Panc1 (cell line): ENCODE results near the gene ARHGAP6. TPM values are rescaled to one million over a fixed set of nuclear protein-coding genes. Genes with fewer than 3 reads are reported as not detected.
A peak's percentile ranks its signal among the peaks of the same experiment; 100 is the strongest.

Experiments
- ATAC-seq: fragments of 200-7000 bp; cut with Tn5 transposase; 2 replicates; pipeline ENCODE4 v1.9.1; 2020; ENCODE audit warnings: mild to moderate bottlenecking, moderate library complexity
- BruUV-seq: library from RNA; stranded (reverse); fragments of 400-500 nt; replicated peaks from 2 replicates; lab custom pipeline; 2021; lab: Mats Ljungman, UMichigan
- CTCF ChIA-PET: fragments of 300-600 bp; sonication (Branson Sonifier 250); formaldehyde crosslinking; loops from one replicate; lab custom pipeline; 2022; ENCODE audit warnings: antibody characterized with exemption; lab: Charles Lee
- POLR2A ChIA-PET: fragments of 300-600 bp; sonication (Branson Sonifier 250); formaldehyde crosslinking; loops from one replicate; lab custom pipeline; 2022; ENCODE audit warnings: antibody characterized with exemption; lab: Charles Lee
- DNase-seq: peaks from one replicate; pipeline ENCODE4 v3.0.0-alpha.2; 2010; ENCODE audit warnings: low read depth, low spot score
- H3K27ac ChIP-seq: 2 replicates; pipeline ENCODE4 v1.5.1; 2011; ENCODE audit warnings: mild to moderate bottlenecking, low read length, inconsistent platforms
- H3K27me3 ChIP-seq: fragments of 200-500 bp; sonication (Bioruptor generic); 2 replicates; pipeline ENCODE4 v1.6.0; 2014; ENCODE audit warnings: low read length, inconsistent platforms; ENCODE audit not compliant: control insufficient read depth, insufficient read depth
- H3K36me3 ChIP-seq: fragments of 200-500 bp; sonication (Bioruptor generic); 2 replicates; pipeline ENCODE4 v1.5.1; 2014; ENCODE audit warnings: inconsistent platforms, mild to moderate bottlenecking, low read length, moderate library complexity; ENCODE audit not compliant: control insufficient read depth, insufficient read depth
- H3K4me1 ChIP-seq: 2 replicates; pipeline ENCODE4 v1.5.1; 2011; ENCODE audit warnings: inconsistent platforms, mild to moderate bottlenecking, low read length, moderate library complexity; ENCODE audit not compliant: control insufficient read depth, insufficient read depth
- H3K4me3 ChIP-seq, 2 experiments: 2 replicates each; pipeline ENCODE4 v1.5.1; 2011 to 2012; ENCODE audit warnings: low read depth in 2 of 2, low read length in 2 of 2, mild to moderate bottlenecking in 2 of 2, inconsistent platforms in 1 of 2, moderate library complexity in 1 of 2
- H3K9me3 ChIP-seq: fragments of 200-500 bp; sonication (Bioruptor generic); 2 replicates; pipeline ENCODE4 v1.5.1; 2014; ENCODE audit warnings: low read depth, mild to moderate bottlenecking, inconsistent platforms, low read length, moderate library complexity; ENCODE audit not compliant: control insufficient read depth, insufficient read depth
- CTCF ChIP-seq: fragments of 450-650 bp; IDR thresholded peaks from 2 replicates; pipeline ENCODE4 v1.5.1; 2017; ENCODE audit warnings: mild to moderate bottlenecking
- POLR2AphosphoS5 ChIP-seq: IDR thresholded peaks from 2 replicates; pipeline ENCODE4 v1.6.1; 2012; ENCODE audit warnings: mild to moderate bottlenecking, low read depth, low read length, moderate library complexity
- REST ChIP-seq, 2 experiments: IDR thresholded peaks; 2 replicates each; pipeline ENCODE4 v1.6.1; 2011 to 2012; ENCODE audit warnings: low read depth in 2 of 2, control low read depth in 1 of 2, low read length in 1 of 2, mild to moderate bottlenecking in 1 of 2, moderate library complexity in 1 of 2; ENCODE audit not compliant: insufficient read depth in 1 of 2
- SIN3A ChIP-seq: IDR thresholded peaks from 2 replicates; pipeline ENCODE4 v1.6.1; 2012; ENCODE audit warnings: low read depth, mild to moderate bottlenecking, low read length, moderate library complexity, borderline replicate concordance; ENCODE audit not compliant: insufficient read depth
- TCF7L2 ChIP-seq: IDR thresholded peaks from 2 replicates; pipeline ENCODE4 v1.6.1; 2011; ENCODE audit warnings: mild to moderate bottlenecking, low read depth, low read length, inconsistent platforms
- in situ Hi-C: cut with HindIII; loops from 2 replicates; pipeline ENCODE4 v1.10.0; 2016; ENCODE audit warnings: low sequenced_read_pairs, low pct_unique_long_range_greater_than_20kb
- intact Hi-C: fragments of 100-400 bp; cut with micrococcal nuclease; formaldehyde crosslinking; loops from one replicate; pipeline ENCODE4 v1.10.0; 2022; ENCODE audit not compliant: unreplicated experiment
- total RNA-seq: library from RNA; stranded (reverse); gene quantifications from one replicate; pipeline ENCODE4 v1.2.1, GENCODE V29; 2021; ENCODE audit not compliant: unreplicated experiment

The ARHGAP6 gene
- total RNA-seq, 1 experiment from 2014 or later = 0.13 TPM

- no peak for DNase-seq
- ChIA-PET CTCF (no interaction called here), POLR2A (no interaction called here)
- no peaks in the 10 kb centered on the region for H3K27me3 ChIP-seq
- TF ChIP-seq REST (IDR thresholded peaks at IDR 0.05; ENCODE audit: insufficient read depth in 1 of 2, low read depth in 2 of 2, low read length in 1 of 2) = no peak
- no peak for TF ChIP-seq SIN3A
- no peak for TF ChIP-seq POLR2AphosphoS5
- no peak for TF ChIP-seq TCF7L2
- no peak for TF ChIP-seq CTCF
- no peak for ATAC-seq
- H3K9me3 ChIP-seq = no peaks in the 10 kb centered on the region
- BruUV-seq = no TSS peak
- in situ Hi-C loops = no loop called here
- H3K4me3 ChIP-seq = peak overlapping the region in 1 of 2 experiments; percentile 57; a peak in 1 of 4 replicates
- peak overlapping the region; percentile 72 for H3K27ac ChIP-seq
- no peaks in the 10 kb centered on the region for H3K4me1 ChIP-seq
- no peaks in the 10 kb centered on the region for H3K36me3 ChIP-seq
- intact Hi-C loops = loop anchor here (10.0 kb wide), 1 partner anchor 475 kb away; no protein-coding TSS in a partner anchor
Observed at GRCh38 chrX:11109968-11110367, 555.8 kb downstream of the ARHGAP6 start.

GRCh38 chrX:11108253-11108941, 557.3 kb downstream of the ARHGAP6 start:
- DNase-seq = no peak
- BruUV-seq = no TSS peak

More at GRCh38 chrX:11108253-11108941, 557.3 kb downstream of the ARHGAP6 start:
- no peak for ATAC-seq
- TF ChIP-seq CTCF = no peak
- no peak for TF ChIP-seq SIN3A
- TF ChIP-seq POLR2AphosphoS5 = no peak
- no peak for TF ChIP-seq REST (IDR thresholded peaks at IDR 0.05; ENCODE audit: insufficient read depth in 1 of 2, low read depth in 2 of 2, low read length in 1 of 2)
- TF ChIP-seq TCF7L2 = no peak
- in situ Hi-C loops = no loop called here
- Histone ChIP-seq H3K9me3 (no peaks in the 10 kb centered on the region), H3K4me3 (no peak overlapping the region), H3K36me3 (no peaks in the 10 kb centered on the region), H3K4me1 (no peaks in the 10 kb centered on the region), H3K27me3 (no peaks in the 10 kb centered on the region), H3K27ac (no peak overlapping the region)
- POLR2A ChIA-PET = no interaction called here
- intact Hi-C loops = no loop called here
- CTCF ChIA-PET = no interaction called here
